ENCODE results near the gene LARP1B.

- no peak for TF ChIP-seq EP300 (IDR thresholded peaks at IDR 0.05)
- TF ChIP-seq POLR2AphosphoS5 (IDR thresholded peaks at IDR 0.05), result no peak
- TF ChIP-seq, protein P1, sequence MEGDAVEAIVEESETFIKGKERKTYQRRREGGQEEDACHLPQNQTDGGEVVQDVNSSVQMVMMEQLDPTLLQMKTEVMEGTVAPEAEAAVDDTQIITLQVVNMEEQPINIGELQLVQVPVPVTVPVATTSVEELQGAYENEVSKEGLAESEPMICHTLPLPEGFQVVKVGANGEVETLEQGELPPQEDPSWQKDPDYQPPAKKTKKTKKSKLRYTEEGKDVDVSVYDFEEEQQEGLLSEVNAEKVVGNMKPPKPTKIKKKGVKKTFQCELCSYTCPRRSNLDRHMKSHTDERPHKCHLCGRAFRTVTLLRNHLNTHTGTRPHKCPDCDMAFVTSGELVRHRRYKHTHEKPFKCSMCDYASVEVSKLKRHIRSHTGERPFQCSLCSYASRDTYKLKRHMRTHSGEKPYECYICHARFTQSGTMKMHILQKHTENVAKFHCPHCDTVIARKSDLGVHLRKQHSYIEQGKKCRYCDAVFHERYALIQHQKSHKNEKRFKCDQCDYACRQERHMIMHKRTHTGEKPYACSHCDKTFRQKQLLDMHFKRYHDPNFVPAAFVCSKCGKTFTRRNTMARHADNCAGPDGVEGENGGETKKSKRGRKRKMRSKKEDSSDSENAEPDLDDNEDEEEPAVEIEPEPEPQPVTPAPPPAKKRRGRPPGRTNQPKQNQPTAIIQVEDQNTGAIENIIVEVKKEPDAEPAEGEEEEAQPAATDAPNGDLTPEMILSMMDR (IDR thresholded peaks at IDR 0.05), result no peak
- TF ChIP-seq POLR2A (IDR thresholded peaks at IDR 0.05), result no peak
Measured at GRCh38 chr4:128241019-128241418, 179.9 kb downstream of the LARP1B start.

Data from sigmoid colon (tissue), 4 donors.